Astrocyte (in vitro differentiated cells and primary cell): ENCODE measurements around the gene ABCA3.

ENCODE experiments used
- EZH2 ChIP-seq: IDR thresholded peaks from 2 replicates; pipeline ENCODE4 v1.6.1; 2012; ENCODE audit warnings: mild to moderate bottlenecking, low read length, inconsistent platforms; ENCODE audit not compliant: insufficient read depth
- TF ChIP-seq, protein P1 (sequence below): IDR thresholded peaks from 2 replicates; pipeline ENCODE4 v1.5.1; 2011; ENCODE audit warnings: low read depth, mild to moderate bottlenecking, inconsistent platforms, low read length, moderate library complexity; ENCODE audit not compliant: insufficient read depth

DNA sequence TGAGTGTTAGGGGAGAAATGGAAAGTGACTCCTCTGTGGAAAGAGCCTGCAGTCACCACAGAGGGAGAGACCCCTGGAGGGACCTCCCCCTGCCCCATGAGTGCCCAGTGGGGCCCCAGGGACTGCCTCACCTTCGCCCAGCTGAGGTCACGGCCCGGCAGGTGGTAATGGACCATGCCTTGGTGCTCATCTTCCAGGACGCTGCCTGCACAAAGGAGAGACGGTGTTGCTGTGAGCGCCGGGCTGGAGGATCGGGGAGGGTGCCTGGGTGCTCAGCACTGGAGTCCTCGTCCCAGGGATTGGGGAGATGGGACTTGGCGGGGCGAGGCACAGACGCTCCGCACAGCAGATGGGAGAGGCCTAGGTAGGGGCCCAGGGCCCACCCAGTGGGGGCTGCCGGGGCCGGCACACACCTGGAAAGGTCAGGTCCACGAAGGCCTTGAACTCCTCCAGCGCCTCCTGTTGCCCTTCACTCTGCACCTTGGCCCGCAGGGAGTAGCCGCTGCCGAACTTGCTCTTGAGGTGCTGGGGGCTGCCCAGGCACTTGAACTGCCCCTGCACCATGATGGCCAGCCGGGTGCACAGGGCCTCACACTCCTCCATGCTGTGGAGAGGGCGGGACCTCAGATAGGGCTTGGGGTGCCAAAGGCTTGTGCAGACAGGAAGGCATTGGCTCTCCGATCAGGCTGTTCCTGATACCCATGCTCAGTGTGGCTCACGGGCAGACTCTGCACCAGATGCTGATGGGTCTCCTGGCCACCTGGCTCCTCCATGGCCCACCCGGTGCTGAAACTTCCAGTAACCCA is 62.9 kb downstream of the ABCA3 start:
- TF ChIP-seq, protein P1, sequence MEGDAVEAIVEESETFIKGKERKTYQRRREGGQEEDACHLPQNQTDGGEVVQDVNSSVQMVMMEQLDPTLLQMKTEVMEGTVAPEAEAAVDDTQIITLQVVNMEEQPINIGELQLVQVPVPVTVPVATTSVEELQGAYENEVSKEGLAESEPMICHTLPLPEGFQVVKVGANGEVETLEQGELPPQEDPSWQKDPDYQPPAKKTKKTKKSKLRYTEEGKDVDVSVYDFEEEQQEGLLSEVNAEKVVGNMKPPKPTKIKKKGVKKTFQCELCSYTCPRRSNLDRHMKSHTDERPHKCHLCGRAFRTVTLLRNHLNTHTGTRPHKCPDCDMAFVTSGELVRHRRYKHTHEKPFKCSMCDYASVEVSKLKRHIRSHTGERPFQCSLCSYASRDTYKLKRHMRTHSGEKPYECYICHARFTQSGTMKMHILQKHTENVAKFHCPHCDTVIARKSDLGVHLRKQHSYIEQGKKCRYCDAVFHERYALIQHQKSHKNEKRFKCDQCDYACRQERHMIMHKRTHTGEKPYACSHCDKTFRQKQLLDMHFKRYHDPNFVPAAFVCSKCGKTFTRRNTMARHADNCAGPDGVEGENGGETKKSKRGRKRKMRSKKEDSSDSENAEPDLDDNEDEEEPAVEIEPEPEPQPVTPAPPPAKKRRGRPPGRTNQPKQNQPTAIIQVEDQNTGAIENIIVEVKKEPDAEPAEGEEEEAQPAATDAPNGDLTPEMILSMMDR: no peak
- no peak for TF ChIP-seq EZH2
